BE2C (cell line): ENCODE results near the gene GAREM1.

Experiments
- DNase-seq: peaks from one replicate; pipeline ENCODE4 v3.0.0-alpha.2; 2020
- H3K27me3 ChIP-seq: fragments of 250-450 bp; sonication (Bioruptor Pico); 2 replicates; pipeline ENCODE4 v1.5.1; 2020; ENCODE audit warnings: mild to moderate bottlenecking
- H3K36me3 ChIP-seq: fragments of 250-450 bp; sonication (Bioruptor Pico); 2 replicates; pipeline ENCODE4 v1.5.1; 2020; ENCODE audit warnings: mild to moderate bottlenecking
- H3K4me1 ChIP-seq: fragments of 250-450 bp; sonication (Bioruptor Pico); 2 replicates; pipeline ENCODE4 v1.5.1; 2020
- H3K4me3 ChIP-seq: 2 replicates; pipeline ENCODE4 v1.5.1; 2011; ENCODE audit warnings: low read depth, low read length
- H3K9me3 ChIP-seq: fragments of 250-450 bp; sonication (Bioruptor Pico); 2 replicates; pipeline ENCODE4 v1.5.1; 2020
- TF ChIP-seq, protein P1 (sequence below): IDR thresholded peaks from 2 replicates; pipeline ENCODE4 v1.5.1; 2012; ENCODE audit warnings: mild to moderate bottlenecking, low read depth, low read length

The GAREM1 gene

DNA sequence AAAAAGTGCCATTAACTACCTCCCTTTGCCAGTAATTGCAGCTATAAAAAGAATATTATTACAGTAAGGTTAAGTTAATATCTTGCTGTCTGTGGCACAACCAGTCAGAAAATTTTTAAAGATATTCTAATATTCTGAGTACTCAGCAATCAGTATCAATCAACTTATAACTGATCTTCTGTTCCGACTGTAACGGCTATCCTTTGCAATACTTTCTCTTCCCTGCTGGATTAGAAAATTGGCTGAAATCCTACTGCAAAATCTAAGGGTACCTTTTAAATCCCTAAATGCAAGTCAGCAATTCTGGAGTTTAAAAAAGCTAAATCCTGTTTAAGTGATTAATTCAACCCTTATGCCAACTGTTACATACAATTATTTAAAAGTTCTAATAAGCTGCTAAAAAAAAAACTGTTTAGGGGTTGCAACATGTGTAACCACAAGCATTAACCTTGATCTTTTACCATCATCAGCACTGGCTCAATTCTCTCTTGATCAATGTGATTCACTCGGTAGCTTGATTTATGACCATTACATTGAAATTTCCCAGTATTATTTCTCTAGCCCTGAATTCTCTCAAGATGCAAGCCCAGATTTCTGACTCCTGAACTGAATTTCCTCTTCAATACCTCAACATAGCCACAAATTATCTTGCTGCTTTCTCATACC lies 20.5 kb downstream of the GAREM1 start:
- no peaks in the 10 kb centered on the region for H3K27me3 ChIP-seq
- no peak for DNase-seq
- TF ChIP-seq, protein P1, sequence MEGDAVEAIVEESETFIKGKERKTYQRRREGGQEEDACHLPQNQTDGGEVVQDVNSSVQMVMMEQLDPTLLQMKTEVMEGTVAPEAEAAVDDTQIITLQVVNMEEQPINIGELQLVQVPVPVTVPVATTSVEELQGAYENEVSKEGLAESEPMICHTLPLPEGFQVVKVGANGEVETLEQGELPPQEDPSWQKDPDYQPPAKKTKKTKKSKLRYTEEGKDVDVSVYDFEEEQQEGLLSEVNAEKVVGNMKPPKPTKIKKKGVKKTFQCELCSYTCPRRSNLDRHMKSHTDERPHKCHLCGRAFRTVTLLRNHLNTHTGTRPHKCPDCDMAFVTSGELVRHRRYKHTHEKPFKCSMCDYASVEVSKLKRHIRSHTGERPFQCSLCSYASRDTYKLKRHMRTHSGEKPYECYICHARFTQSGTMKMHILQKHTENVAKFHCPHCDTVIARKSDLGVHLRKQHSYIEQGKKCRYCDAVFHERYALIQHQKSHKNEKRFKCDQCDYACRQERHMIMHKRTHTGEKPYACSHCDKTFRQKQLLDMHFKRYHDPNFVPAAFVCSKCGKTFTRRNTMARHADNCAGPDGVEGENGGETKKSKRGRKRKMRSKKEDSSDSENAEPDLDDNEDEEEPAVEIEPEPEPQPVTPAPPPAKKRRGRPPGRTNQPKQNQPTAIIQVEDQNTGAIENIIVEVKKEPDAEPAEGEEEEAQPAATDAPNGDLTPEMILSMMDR: no peak

DNA sequence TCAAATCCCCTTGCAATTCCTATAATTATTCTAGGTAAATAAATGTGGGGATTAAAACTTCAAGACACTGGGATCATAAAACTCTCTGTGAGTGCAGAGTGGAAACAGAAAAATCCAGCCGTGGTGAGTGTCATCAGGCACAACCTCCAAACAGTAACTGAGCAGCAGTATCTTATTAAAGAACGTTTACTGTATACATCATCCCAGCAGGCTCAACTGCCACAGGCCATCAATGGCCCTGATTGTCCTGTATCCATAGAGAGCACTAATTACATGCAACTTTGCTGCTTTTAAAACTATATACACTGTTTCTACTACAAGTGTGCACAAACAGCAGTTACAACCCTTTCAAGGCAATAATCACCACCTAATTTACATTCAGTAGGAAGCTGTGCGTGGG lies 23.9 kb downstream of the GAREM1 start:
- Histone ChIP-seq H3K9me3 (no peaks in the 10 kb centered on the region), H3K27me3 (no peaks in the 10 kb centered on the region), H3K36me3 (no peaks in the 10 kb centered on the region), H3K4me3 (no peak overlapping the region), H3K4me1 (no peaks in the 10 kb centered on the region)
- TF ChIP-seq, protein P1: no peak
- DNase-seq: no peak

More for the DNA sequence above, 20.5 kb downstream of the GAREM1 start:
- H3K36me3 ChIP-seq: no peaks in the 10 kb centered on the region
- H3K4me3 ChIP-seq: no peak overlapping the region
- H3K4me1 ChIP-seq: no peaks in the 10 kb centered on the region
- H3K9me3 ChIP-seq: no peaks in the 10 kb centered on the region

GRCh38 chr18:32445846-32446245 lies 24.8 kb downstream of the GAREM1 start:
- H3K4me1 ChIP-seq: no peaks in the 10 kb centered on the region
- no peaks in the 10 kb centered on the region for H3K9me3 ChIP-seq
- no peak overlapping the region for H3K4me3 ChIP-seq
- no peaks in the 10 kb centered on the region for H3K36me3 ChIP-seq
- no peak for DNase-seq
- no peaks in the 10 kb centered on the region for H3K27me3 ChIP-seq
- TF ChIP-seq, protein P1: no peak

DNA sequence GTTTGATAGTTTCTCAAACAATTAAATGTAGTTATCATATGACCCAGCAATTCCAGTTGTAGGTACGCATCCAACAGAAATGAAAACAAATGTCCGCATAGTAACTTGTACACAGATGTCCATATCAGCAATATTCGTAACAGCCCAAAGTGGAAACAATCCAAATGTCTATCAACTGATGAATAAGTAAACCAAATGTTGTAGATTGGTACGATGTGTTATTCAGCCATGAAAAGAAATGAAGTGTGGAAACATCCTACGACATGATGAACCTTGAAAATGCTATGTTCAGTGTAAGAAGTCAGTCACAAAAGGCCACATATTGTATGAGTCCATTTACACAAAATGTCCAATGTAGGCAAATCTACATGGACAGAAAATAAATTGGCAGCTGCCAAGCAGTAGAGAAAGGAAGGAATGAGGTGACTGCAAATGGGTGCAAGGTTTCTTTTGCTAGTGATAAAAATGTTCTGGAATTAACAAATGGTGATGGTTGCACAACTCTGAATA lies 26.9 kb downstream of the GAREM1 start:
- no peak for DNase-seq
- H3K4me1 ChIP-seq: no peaks in the 10 kb centered on the region
- TF ChIP-seq, protein P1: no peak
- no peak overlapping the region for H3K4me3 ChIP-seq
- H3K27me3 ChIP-seq: no peaks in the 10 kb centered on the region
- H3K9me3 ChIP-seq: no peaks in the 10 kb centered on the region
- H3K36me3 ChIP-seq: no peaks in the 10 kb centered on the region

GRCh38 chr18:32443033-32443705 lies 27.5 kb downstream of the GAREM1 start:
- Histone ChIP-seq H3K4me1 (no peaks in the 10 kb centered on the region), H3K36me3 (no peaks in the 10 kb centered on the region), H3K9me3 (no peaks in the 10 kb centered on the region), H3K27me3 (no peaks in the 10 kb centered on the region), H3K4me3 (no peak overlapping the region)
- DNase-seq: no peak
- TF ChIP-seq, protein P1: no peak

- TF ChIP-seq, protein P1: no peak
- H3K9me3 ChIP-seq: no peaks in the 10 kb centered on the region
- no peak overlapping the region for H3K4me3 ChIP-seq
- H3K4me1 ChIP-seq: no peaks in the 10 kb centered on the region
- H3K36me3 ChIP-seq: no peaks in the 10 kb centered on the region
- DNase-seq: no peak
- H3K27me3 ChIP-seq: no peaks in the 10 kb centered on the region
These were observed 28.1 kb downstream of the GAREM1 start for GRCh38 chr18:32442575-32442974.
